ENCODE measurements around the gene THRAP3. TPM values are rescaled to one million over a fixed set of nuclear protein-coding genes. Genes with fewer than 3 reads are reported as not detected.

The THRAP3 gene
- total and polyA plus RNA-seq, 7 donors: 45.8 to 159 (median 96.6) TPM

DNA sequence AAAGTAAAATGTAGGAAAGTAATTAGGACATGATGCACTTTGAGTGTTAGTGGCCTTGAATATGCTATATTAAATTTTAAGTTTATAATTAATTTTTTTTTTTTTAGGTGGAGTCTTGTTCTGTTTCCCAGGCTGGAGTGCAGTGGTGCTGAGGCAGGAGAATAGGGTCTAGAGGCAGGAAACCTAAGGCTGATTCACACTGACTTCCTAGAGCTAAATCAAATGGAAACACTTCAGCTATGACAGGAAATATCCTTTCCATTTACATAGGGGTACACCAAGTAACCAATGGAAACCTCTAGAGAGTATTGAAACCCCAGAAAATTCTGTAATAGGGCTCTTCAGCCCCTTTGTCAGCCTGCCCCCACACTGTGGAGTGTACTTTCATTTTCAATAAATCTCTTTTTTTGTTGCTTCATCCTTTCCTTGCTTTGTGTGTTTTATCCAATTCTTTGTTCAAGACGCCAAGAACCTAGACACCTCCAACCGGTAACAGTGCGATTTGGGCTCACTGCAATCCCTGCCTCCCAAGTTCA is 17.9 kb upstream of the THRAP3 start:
- Histone ChIP-seq H3K27me3 (ENCODE audit: insufficient read depth in 3 of 3, low read length in 2 of 3) (no peaks in the 10 kb centered on the region), H3K27ac (no peak overlapping the region), H3K36me3 (ENCODE audit: insufficient read depth in 1 of 2, low read depth in 1 of 2) (no peaks in the 10 kb centered on the region), H3K9me3 (no peaks in the 10 kb centered on the region), H3K4me3 (no peak overlapping the region), H3K4me1 (peaks cover 28% of the 10 kb centered on the region)
- WGBS, 3 donors: 85 to 96% (median 93%) methylated on average over 3 of the region's 3 CpGs
- ATAC-seq: no peak
- intact Hi-C loops (cut with DNase I): no loop called here
- DNase-seq: no peak
- TF ChIP-seq, protein P1, sequence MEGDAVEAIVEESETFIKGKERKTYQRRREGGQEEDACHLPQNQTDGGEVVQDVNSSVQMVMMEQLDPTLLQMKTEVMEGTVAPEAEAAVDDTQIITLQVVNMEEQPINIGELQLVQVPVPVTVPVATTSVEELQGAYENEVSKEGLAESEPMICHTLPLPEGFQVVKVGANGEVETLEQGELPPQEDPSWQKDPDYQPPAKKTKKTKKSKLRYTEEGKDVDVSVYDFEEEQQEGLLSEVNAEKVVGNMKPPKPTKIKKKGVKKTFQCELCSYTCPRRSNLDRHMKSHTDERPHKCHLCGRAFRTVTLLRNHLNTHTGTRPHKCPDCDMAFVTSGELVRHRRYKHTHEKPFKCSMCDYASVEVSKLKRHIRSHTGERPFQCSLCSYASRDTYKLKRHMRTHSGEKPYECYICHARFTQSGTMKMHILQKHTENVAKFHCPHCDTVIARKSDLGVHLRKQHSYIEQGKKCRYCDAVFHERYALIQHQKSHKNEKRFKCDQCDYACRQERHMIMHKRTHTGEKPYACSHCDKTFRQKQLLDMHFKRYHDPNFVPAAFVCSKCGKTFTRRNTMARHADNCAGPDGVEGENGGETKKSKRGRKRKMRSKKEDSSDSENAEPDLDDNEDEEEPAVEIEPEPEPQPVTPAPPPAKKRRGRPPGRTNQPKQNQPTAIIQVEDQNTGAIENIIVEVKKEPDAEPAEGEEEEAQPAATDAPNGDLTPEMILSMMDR (IDR thresholded peaks at IDR 0.05): no peak

- no peak for ATAC-seq
- H3K4me3 ChIP-seq: peak overlapping the region; percentile 21
- TF ChIP-seq, protein P1 (IDR thresholded peaks at IDR 0.05): no peak
Observed at GRCh38 chr1:36207339-36207738, 16.9 kb upstream of the THRAP3 start.

DNA sequence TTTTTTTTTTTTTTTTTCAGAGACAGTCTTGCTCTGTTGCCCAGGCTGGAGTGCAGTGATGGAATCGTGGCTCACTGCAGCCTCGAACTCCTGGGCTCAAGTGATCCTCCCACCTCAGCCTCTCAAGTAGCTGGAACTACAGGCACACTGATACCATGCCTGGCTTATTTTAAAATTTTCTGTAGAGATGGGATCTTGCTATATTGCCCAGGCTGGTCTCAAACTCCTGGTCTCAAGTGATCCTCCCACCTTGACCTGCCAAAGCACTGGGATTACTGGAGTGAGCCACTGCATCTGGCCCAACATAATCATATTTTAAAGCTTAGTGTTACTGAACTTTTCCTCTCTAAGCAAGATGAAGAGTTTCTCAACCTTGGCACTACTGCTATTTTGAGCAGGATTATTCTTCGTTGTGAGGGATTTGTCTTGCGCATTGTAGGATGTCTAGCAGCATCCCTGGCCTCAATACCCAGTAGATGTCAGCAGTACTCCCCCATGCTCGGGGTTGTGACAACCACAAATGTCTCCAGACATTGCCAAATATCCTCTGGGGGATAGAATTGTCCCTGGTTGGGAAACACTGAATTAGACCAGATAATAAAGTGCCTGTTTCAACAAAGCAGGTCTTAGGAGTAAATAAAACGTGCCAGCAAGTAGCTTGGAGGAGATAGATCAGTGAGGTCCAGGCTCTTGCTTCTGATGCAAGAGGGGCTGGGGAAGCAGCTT is 15.1 kb upstream of the THRAP3 start:
- Histone ChIP-seq H3K27ac (peak overlapping the region; percentile 56), H3K4me3 (no peak overlapping the region), H3K27me3 (ENCODE audit: insufficient read depth in 3 of 3, low read length in 2 of 3) (no peaks in the 10 kb centered on the region), H3K4me1 (peaks cover 20% of the 10 kb centered on the region), H3K36me3 (ENCODE audit: insufficient read depth in 1 of 2, low read depth in 1 of 2) (no peaks in the 10 kb centered on the region), H3K9me3 (no peaks in the 10 kb centered on the region)
- TF ChIP-seq, protein P1 (IDR thresholded peaks at IDR 0.05): no peak
- ATAC-seq (peak; percentile 49 to 81 (median 76)), DNase-seq (peak in 1 of 2 donors; percentile 27)
- intact Hi-C loops (cut with DNase I): no loop called here
- 61 to 73% (median 65%) methylated on average over 6 of the region's 6 CpGs for WGBS, 3 donors

More at GRCh38 chr1:36207339-36207738, 16.9 kb upstream of the THRAP3 start:
- DNase-seq: peak; percentile 74 to 79
- Histone ChIP-seq H3K36me3 (ENCODE audit: insufficient read depth in 1 of 2, low read depth in 1 of 2) (no peaks in the 10 kb centered on the region), H3K9me3 (no peaks in the 10 kb centered on the region), H3K4me1 (peaks cover 28% of the 10 kb centered on the region), H3K27me3 (ENCODE audit: insufficient read depth in 3 of 3, low read length in 2 of 3) (no peaks in the 10 kb centered on the region), H3K27ac (peak overlapping the region; percentile 67)
- intact Hi-C loops (cut with DNase I): no loop called here
- WGBS, 3 donors: 21 to 42% (median 38%) methylated on average over 6 of the region's 6 CpGs

- DNase-seq (no peak), ATAC-seq (no peak)
- 95 to 98% (median 95%) methylated on average over 3 of the region's 3 CpGs for WGBS, 3 donors
- intact Hi-C loops (cut with DNase I): loop anchor here in 1 of 2 donors (10.0 kb wide), 2 partner anchors 117 to 213 kb away; no protein-coding TSS in a partner anchor
- Histone ChIP-seq H3K4me3 (no peak overlapping the region), H3K27me3 (ENCODE audit: insufficient read depth in 3 of 3, low read length in 2 of 3) (no peaks in the 10 kb centered on the region), H3K4me1 (peaks cover 15% of the 10 kb centered on the region), H3K9me3 (no peaks in the 10 kb centered on the region), H3K27ac (no peak overlapping the region), H3K36me3 (ENCODE audit: insufficient read depth in 1 of 2, low read depth in 1 of 2) (no peaks in the 10 kb centered on the region)
- TF ChIP-seq, protein P1 (IDR thresholded peaks at IDR 0.05): no peak
Observed at GRCh38 chr1:36211307-36211706, 12.9 kb upstream of the THRAP3 start.
